Cardiac septum (tissue), 1 donor: Measurements from ENCODE around the gene CELA2A. TPM values are rescaled to one million over a fixed set of nuclear protein-coding genes. Genes with fewer than 3 reads are reported as not detected.
"Not testable (repeated sequence)": the region's sequence is repeated elsewhere in the genome, so short reads cannot be mapped to it uniquely, and the experiment has no call there.

Source experiments
- DNase-seq: peaks from one replicate; pipeline ENCODE4 v3.0.0-alpha.2; 2020; ENCODE audit warnings: low spot score
- intact Hi-C: fragments of 100-400 bp; cut with DNase I; formaldehyde crosslinking; loops from one replicate; pipeline ENCODE4 v1.14.0; 2022
- total RNA-seq: library from RNA; stranded (reverse); fragmentation: NEBNext Ultra II Directional; extraction: Animal tissue kit (Norgen Biotek cat#: 25700); gene quantifications from one replicate; pipeline ENCODE4 v1.2.1, GENCODE V29; 2021
- donor health status: DM: no; HTN: no; CAD: no.

CELA2A gene
- total RNA-seq, 1 donor from 2014 or later, result not detected

DNA sequence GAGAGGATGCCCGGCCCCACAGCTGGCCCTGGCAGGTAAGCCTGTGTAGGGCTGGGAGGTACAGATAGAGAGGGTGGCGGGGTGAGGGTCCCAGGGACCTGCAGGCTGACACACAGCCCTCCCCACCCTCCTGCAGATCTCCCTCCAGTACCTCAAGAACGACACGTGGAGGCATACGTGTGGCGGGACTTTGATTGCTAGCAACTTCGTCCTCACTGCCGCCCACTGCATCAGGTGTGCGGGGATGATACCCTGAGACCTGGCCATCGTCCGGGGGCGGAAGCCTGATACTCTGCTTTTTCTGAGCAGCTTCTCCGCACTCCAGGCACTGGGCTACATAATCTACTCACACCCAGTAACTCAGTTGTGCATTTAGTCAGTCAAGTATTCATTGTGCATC lies 16.2 kb upstream of the CELA2A start:
- intact Hi-C loops, result no loop called here
- no peak for DNase-seq

DNA sequence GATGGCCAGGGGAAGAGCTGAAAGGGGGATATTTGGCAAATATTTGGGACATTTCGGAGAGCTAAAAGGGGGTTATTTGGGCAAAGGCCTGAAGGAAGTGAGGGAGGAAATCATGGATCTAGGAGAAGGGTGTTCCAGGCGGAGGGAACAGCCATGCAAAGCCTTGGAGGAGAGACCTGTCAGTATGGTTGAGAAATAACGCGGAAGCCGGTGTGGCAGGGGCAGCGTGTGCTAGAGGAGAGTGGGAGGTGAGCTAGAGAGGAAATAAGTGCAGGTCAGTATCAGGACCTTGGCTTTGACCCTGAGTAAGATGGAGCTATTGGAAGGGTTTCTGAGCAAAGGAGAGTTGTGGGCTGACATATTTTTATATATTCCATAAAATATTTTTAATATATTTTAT lies 15.3 kb upstream of the CELA2A start:
- DNase-seq, result no peak
- intact Hi-C loops, result no loop called here

DNA sequence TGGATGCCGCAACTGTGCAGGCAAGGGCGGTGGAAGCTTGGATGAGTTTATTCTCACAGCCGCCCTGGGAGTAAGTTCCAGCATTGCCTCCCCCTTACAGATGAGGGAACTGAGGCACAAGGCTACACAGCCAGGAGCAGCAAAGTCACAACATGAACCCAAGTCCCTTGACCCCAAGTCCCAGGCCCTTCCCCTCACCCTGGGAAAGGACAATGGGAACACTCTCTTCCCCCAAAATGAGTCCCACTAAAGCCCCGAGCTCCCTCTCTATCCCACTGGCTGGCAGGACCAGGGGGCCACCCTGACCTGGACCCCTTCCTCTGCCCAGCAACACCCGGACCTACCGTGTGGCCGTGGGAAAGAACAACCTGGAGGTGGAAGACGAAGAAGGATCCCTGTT lies 14.4 kb upstream of the CELA2A start:
- DNase-seq, result no peak
- intact Hi-C loops, result no loop called here

GRCh38 chr1:15442759-15443158 lies 13.8 kb upstream of the CELA2A start:
- DNase-seq, result no peak
- intact Hi-C loops, result no loop called here

GRCh38 chr1:15443281-15443680 lies 13.3 kb upstream of the CELA2A start:
- intact Hi-C loops, result no loop called here
- DNase-seq, result no peak

GRCh38 chr1:15444468-15445389 lies 11.8 kb upstream of the CELA2A start:
- intact Hi-C loops, result no loop called here
- no peak for DNase-seq

DNA sequence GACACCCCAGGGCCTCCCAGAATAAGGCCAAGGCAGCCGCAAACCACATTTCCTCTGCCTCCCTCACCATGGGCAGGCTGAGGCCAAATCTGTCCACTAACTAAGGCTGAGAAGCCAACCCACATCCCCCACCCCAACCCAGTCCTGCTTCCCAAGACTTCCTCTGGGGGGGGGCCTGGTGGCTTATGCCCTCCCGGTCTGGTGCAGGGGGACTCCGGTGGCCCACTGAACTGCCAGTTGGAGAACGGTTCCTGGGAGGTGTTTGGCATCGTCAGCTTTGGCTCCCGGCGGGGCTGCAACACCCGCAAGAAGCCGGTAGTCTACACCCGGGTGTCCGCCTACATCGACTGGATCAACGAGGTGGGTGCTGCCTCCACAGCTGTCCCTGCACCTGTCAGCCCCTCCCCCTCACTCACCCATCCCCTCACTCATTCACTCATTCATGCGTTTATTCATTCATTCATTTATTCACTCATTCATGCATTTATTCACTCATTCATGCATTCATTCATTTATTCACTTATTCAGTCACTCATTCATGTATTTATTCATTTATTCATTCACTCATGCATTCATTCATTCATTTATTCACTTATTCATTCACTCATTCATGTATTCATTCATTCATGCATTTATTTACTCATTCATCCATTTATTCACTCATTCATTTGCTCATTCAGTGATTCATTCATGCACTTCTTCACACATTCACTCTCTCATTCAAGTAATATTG lies 11.0 kb upstream of the CELA2A start:
- DNase-seq, result no peak
- intact Hi-C loops, result no loop called here

DNA sequence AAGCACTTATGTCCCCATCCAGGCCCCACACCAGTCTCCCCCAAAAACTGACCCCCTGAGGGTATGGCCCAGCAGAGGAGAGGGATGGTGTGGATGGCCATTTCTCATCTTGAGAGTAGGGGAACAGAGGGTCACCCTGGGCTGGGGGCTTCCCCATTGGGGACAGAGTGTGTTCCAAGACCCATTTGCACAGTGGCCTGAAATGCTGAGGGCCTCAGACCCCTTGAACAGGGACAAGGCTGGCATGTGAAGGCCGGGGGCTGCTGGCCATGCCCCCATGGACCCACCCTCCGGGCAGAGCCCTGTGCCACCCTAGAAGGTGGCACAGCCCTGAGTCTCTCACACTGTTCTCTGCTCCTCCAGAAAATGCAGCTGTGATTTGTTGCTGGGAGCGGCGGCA lies 10.3 kb upstream of the CELA2A start:
- no peak for DNase-seq
- intact Hi-C loops, result no loop called here

DNA sequence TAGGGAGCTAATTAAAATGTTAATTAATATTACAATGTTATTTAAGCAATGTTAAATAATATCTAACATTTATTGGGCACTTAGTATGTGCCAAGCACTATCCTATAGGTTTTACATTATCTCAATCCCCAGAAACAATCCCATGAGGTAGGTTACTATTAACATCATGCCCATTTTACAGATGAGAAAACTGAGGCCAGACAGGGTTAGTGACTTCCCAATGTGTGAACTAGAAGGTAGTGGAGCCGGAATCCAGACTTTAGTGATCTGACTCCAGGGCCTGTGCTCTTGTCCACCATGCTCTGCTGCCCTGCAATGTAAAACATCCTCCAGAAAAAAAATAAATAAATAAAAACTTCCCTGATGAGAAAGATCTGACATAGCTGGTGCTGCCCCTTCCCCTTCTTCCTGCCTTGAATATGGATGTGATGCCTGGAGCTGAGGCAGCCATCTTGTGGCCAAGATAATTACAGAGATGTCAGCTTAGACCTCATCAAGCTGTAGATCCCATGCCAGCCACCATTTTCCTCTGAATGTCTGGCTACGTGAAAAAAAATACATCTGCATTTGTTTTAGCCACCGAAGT lies 7.6 kb upstream of the CELA2A start:
- intact Hi-C loops, result no loop called here
- no peak for DNase-seq

- DNase-seq, result no peak
These were observed 7.0 kb upstream of the CELA2A start for GRCh38 chr1:15449567-15449966.

DNA sequence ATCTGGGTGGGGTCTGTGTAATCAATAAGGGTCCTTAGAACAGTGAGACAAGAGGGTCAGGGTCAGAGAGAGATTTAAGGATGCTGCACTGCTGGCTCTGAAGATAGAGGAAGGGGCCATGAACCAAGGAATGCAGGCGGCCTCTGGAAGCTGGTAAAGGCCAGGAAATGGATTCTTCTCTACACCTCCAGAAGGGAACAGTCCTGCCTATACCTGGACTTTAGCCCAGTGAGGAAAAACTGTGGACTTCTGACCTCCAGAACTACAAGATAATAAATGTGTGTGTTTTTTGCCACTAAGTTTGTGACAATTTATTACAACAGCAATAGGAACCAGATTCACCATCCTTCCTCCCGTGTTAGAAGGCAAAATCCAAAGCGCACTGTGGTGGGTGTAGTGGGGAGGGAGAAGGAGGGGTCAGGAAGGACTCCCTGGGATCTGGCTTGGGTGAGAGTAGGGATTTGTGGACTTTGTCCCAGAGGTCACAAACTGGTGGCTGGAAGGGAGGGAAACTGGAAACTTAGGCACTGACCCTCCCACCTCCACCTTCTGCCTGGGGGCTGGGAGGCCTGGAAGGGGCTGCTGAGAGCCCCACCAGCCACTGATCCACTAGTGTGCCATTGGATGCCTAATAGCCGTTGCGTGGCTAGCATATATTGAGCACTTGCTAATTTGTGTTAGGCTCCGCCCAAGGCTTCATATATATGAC lies 5.4 kb upstream of the CELA2A start:
- intact Hi-C loops, result no loop called here
- DNase-seq, result no peak

More at GRCh38 chr1:15449567-15449966, 7.0 kb upstream of the CELA2A start:
- intact Hi-C loops, result no loop called here

DNA sequence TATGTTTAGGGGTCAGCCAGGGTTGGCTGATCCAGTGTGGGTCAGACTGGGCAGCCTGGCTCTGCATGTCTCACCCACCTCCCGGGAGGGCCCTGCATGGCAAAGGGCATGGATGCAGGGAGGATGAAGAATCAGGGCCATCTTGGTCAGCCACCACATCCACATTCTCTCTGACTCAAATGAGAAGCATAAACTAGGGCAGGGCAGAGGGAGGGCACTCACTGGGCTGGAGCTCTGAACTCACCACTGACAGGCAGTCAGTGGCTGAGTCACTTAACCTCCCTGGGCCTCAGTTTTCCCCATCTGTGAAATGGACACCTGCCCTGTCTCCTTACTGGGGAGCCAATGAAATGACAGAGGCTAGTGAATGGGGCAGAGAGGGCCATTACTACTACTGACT lies 4.3 kb upstream of the CELA2A start:
- intact Hi-C loops, result no loop called here
- DNase-seq, result no peak

GRCh38 chr1:15452866-15453571 lies 3.5 kb upstream of the CELA2A start:
- intact Hi-C loops, result no loop called here
- DNase-seq, result no peak

DNA sequence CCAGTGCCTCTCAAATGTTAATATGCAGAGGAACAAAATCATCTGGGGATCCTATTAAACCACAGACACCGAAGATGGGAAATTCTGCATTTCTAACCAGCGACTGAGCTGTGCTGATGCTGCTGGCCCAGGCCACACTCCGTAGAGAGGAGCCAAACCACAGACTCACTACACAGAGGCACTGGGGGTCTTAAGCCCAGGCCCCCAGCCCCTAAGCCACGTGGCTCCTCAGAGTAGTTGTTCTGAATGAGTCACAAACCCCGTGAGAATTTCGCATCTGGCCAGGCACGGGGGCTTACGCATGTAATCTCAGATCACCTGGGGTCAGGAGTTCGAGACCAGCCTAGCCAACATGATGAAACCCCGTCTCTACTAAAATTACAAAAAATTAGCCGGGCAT lies 2.8 kb upstream of the CELA2A start:
- intact Hi-C loops, result no loop called here
- no peak for DNase-seq

DNA sequence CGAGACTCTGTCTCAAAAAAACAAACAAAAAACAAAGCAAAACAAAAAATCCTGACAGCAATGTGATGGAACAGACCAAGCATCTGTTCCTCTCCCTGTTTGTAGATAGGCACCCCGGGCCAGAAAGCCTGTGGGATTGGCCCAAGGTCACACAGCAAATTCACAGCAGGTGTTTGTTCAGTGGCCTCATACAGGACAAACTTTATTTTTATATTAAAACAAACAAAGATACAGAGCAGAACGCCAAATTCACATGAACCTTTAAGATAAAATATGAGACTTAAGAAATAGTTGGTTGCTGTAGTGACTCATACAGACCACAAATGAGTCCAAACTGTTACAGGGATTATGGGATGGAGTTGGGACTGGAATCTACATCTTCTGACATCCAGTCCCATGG lies 2.3 kb upstream of the CELA2A start:
- intact Hi-C loops, result no loop called here
- no peak for DNase-seq

DNA sequence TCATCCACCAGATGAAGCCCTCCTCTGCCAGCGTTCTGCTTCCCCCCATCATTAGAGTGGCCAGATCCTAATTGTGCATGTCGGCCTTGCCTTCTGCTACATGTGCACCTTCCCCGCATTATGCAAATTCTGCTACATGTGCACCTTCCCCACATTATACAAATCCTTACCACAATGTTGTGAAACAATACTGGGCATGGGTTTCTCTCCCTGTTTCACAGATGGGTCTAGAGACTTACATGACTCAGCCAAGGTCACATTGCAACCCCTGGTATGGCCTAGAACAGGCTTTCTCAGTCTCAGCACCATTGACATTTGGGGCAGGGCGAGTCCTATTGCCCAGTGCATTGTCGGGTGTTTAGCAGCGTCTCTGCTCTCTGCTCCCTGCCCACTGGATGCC lies 1.0 kb upstream of the CELA2A start:
- no peak for DNase-seq
- intact Hi-C loops, result no loop called here

DNA sequence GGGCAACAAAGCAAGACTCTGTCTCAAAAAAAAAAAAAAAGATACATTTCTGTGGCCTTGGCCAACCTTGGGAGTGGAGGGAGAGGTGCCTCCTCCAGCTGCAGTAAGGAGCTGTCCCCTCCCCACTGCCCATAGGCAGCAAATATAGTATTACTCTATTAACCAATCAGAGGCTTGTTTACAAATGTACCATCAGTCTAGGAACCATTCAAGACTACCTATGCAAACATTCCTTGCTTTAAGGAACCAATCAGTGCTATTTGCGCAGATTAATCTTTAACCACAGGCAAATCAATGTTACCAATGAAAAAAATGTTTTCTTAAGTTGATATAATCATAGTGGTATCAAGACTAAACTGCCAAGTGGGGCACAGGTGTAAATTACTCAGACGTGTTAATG lies 1.1 kb downstream of the CELA2A start:
- intact Hi-C loops, result no loop called here
- DNase-seq, result no peak

GRCh38 chr1:15458388-15458787 lies 1.9 kb downstream of the CELA2A start:
- DNase-seq, intact Hi-C loops: not testable (repeated sequence)
